ENCODE data around the gene CRYZL1. TPM values are rescaled to one million over a fixed set of nuclear protein-coding genes. Genes with fewer than 3 reads are reported as not detected.
"Not testable (repeated sequence)": the region's sequence is repeated elsewhere in the genome, so short reads cannot be mapped to it uniquely, and the experiment has no call there.

The CRYZL1 gene
- total and polyA plus RNA-seq, 7 donors, result 12.8 to 37.7 (median 16.1) TPM

- no peak for TF ChIP-seq CTCF (IDR thresholded peaks at IDR 0.05)
- peaks cover 38% of the 10 kb centered on the region for H3K4me1 ChIP-seq
- H3K9me3 ChIP-seq, result no peaks in the 10 kb centered on the region
- H3K27ac ChIP-seq, result no peak overlapping the region
- H3K4me3 ChIP-seq, result no peak overlapping the region
- WGBS, 3 donors, result 73 to 80% (median 76%) methylated on average over 4 of the region's 4 CpGs
- DNase-seq (no peak), ATAC-seq (peak; percentile 61 to 80 (median 76))
- H3K27me3 ChIP-seq (ENCODE audit: insufficient read depth in 3 of 3, low read length in 2 of 3), result no peaks in the 10 kb centered on the region
- intact Hi-C loops (cut with DNase I), result no loop called here
- no peaks in the 10 kb centered on the region for H3K36me3 ChIP-seq (ENCODE audit: insufficient read depth in 1 of 2, low read depth in 1 of 2)
These were observed 41.6 kb upstream of the CRYZL1 start for GRCh38 chr21:33682992-33683627.

- no peak for TF ChIP-seq CTCF (IDR thresholded peaks at IDR 0.05)
These were observed 39.3 kb upstream of the CRYZL1 start for GRCh38 chr21:33680870-33681269.

GRCh38 chr21:33677450-33677849, 35.9 kb upstream of the CRYZL1 start:
- Histone ChIP-seq H3K36me3 (ENCODE audit: insufficient read depth in 1 of 2, low read depth in 1 of 2) (no peaks in the 10 kb centered on the region), H3K9me3 (no peaks in the 10 kb centered on the region), H3K27ac (no peak overlapping the region), H3K4me3 (no peak overlapping the region), H3K27me3 (ENCODE audit: insufficient read depth in 3 of 3, low read length in 2 of 3) (no peaks in the 10 kb centered on the region), H3K4me1 (peaks cover 5% of the 10 kb centered on the region)
- no peak for DNase-seq
- WGBS, 3 donors, result 93 to 95% (median 94%) methylated on average over 9 of the region's 9 CpGs
- no peak for ATAC-seq
- no peak for TF ChIP-seq CTCF (IDR thresholded peaks at IDR 0.05)
- intact Hi-C loops (cut with DNase I), result no loop called here

More at GRCh38 chr21:33680870-33681269, 39.3 kb upstream of the CRYZL1 start:
- H3K4me1 ChIP-seq, result peaks cover 31% of the 10 kb centered on the region
- no peak for ATAC-seq
- no peak overlapping the region for H3K27ac ChIP-seq
- no peaks in the 10 kb centered on the region for H3K36me3 ChIP-seq (ENCODE audit: insufficient read depth in 1 of 2, low read depth in 1 of 2)
- H3K4me3 ChIP-seq, result no peak overlapping the region
- DNase-seq, result no peak
- H3K27me3 ChIP-seq (ENCODE audit: insufficient read depth in 3 of 3, low read length in 2 of 3), result no peaks in the 10 kb centered on the region
- intact Hi-C loops (cut with DNase I), result no loop called here
- WGBS, 3 donors, result 93 to 96% (median 95%) methylated on average over 6 of the region's 6 CpGs
- no peaks in the 10 kb centered on the region for H3K9me3 ChIP-seq

- DNase-seq; H3K36me3 ChIP-seq (ENCODE audit: insufficient read depth in 1 of 2, low read depth in 1 of 2); H3K9me3 ChIP-seq; H3K4me3 ChIP-seq; ATAC-seq; H3K27ac ChIP-seq; H3K27me3 ChIP-seq (ENCODE audit: insufficient read depth in 3 of 3, low read length in 2 of 3); H3K4me1 ChIP-seq; intact Hi-C loops (cut with DNase I): not testable (repeated sequence)
- WGBS, 3 donors, result 96 to 99% (median 98%) methylated on average over 5 of the region's 5 CpGs
These were observed 35.1 kb upstream of the CRYZL1 start for GRCh38 chr21:33676666-33677065.

- no peak for TF ChIP-seq CTCF (IDR thresholded peaks at IDR 0.05)
- no peak overlapping the region for H3K4me3 ChIP-seq
- DNase-seq (no peak), ATAC-seq (no peak)
- no peaks in the 10 kb centered on the region for H3K36me3 ChIP-seq (ENCODE audit: insufficient read depth in 1 of 2, low read depth in 1 of 2)
- WGBS, 3 donors, result 88 to 99% (median 94%) methylated on average over 1 of the region's 1 CpG
- H3K4me1 ChIP-seq, result peaks cover 5% of the 10 kb centered on the region
- no peaks in the 10 kb centered on the region for H3K27me3 ChIP-seq (ENCODE audit: insufficient read depth in 3 of 3, low read length in 2 of 3)
- H3K27ac ChIP-seq, result no peak overlapping the region
- no peaks in the 10 kb centered on the region for H3K9me3 ChIP-seq
- intact Hi-C loops (cut with DNase I), result no loop called here
These were observed 32.7 kb upstream of the CRYZL1 start for GRCh38 chr21:33674226-33674625.

All from psoas muscle (tissue), 8 donors.